HEK293 (cell line): ENCODE results near the gene SULT2A1.
A peak's percentile ranks its signal among the peaks of the same experiment; 100 is the strongest.

Experiments used
- CTCF ChIA-PET: fragments of 350-600 bp; formaldehyde crosslinking; extraction: SDS; loops from one replicate; lab custom pipeline; 2021; ENCODE audit warnings: antibody characterized with exemption; lab: Yijun Ruan, JAX
- POLR2A ChIA-PET: fragments of 300-600 bp; formaldehyde crosslinking; extraction: SDS; loops from one replicate; lab custom pipeline; 2020; ENCODE audit warnings: antibody characterized with exemption, inconsistent platforms; lab: Yijun Ruan, JAX
- H3K27ac ChIP-seq: fragments of 200-500 bp; sonication (Bioruptor generic); 2 replicates; pipeline ENCODE4 v1.5.1; 2014; ENCODE audit warnings: low read depth, low read length, control low read depth, inconsistent platforms; ENCODE audit errors: extremely low read depth
- H3K36me3 ChIP-seq, 2 experiments: fragments of 200-500 bp in 1 of 2; sonication (Bioruptor generic) in 1 of 2; 1 replicate in 1 of 2; 2 replicates in 1 of 2; pipeline ENCODE4 v1.5.1; 2014 to 2017; ENCODE audit warnings: inconsistent platforms in 2 of 2, low read length in 2 of 2; ENCODE audit not compliant: control insufficient read depth in 2 of 2, insufficient read depth in 1 of 2
- H3K4me1 ChIP-seq: fragments of 200-500 bp; sonication (Bioruptor generic); 2 replicates; pipeline ENCODE4 v1.5.1; 2014; ENCODE audit warnings: mild to moderate bottlenecking, low read length, inconsistent platforms; ENCODE audit not compliant: control insufficient read depth, insufficient read depth
- H3K4me3 ChIP-seq: 2 replicates; pipeline ENCODE4 v1.5.1; 2011; ENCODE audit warnings: low read depth, mild to moderate bottlenecking, control low read depth, low read length, moderate library complexity
- H3K9me3 ChIP-seq: fragments of 200-500 bp; sonication (Bioruptor generic); 2 replicates; pipeline ENCODE4 v1.5.1; 2014; ENCODE audit warnings: low read depth, low read length, inconsistent platforms; ENCODE audit not compliant: control insufficient read depth, insufficient read depth
- ATF2 ChIP-seq: fragments of 450-650 bp; formaldehyde crosslinking; IDR thresholded peaks from 2 replicates; pipeline ENCODE4 v1.5.1; 2016; ENCODE audit warnings: missing biosample characterization, missing genetic modification characterization, low read depth
- EGR2 ChIP-seq: fragments of 450-650 bp; formaldehyde crosslinking; IDR thresholded peaks from 2 replicates; pipeline ENCODE4 v1.5.1; 2016; ENCODE audit warnings: low read depth, missing biosample characterization, missing genetic modification characterization
- ELK4 ChIP-seq: IDR thresholded peaks from 2 replicates; pipeline ENCODE4 v1.6.1; 2011; ENCODE audit warnings: mild to moderate bottlenecking, low read depth, low read length, borderline replicate concordance
- FEZF1 ChIP-seq: fragments of 450-650 bp; formaldehyde crosslinking; IDR thresholded peaks from 2 replicates; pipeline ENCODE4 v1.5.1; 2016; ENCODE audit warnings: missing biosample characterization, missing genetic modification characterization
- GLIS2 ChIP-seq: fragments of 450-650 bp; formaldehyde crosslinking; IDR thresholded peaks from 2 replicates; pipeline ENCODE4 v1.5.1; 2016; ENCODE audit warnings: missing biosample characterization, missing genetic modification characterization
- HIC1 ChIP-seq: fragments of 450-650 bp; formaldehyde crosslinking; IDR thresholded peaks from 2 replicates; pipeline ENCODE4 v1.5.1; 2016; ENCODE audit warnings: missing biosample characterization, missing genetic modification characterization
- HOXD13 ChIP-seq: sonication (generic); formaldehyde crosslinking; IDR thresholded peaks from 2 replicates; pipeline ENCODE4 v1.8.0; 2022; ENCODE audit warnings: missing genetic modification reagents, borderline replicate concordance
- PBX3 ChIP-seq: sonication (generic); formaldehyde crosslinking; IDR thresholded peaks from 2 replicates; pipeline ENCODE4 v1.8.1; 2022; ENCODE audit warnings: mild to moderate bottlenecking, moderate library complexity, missing genetic modification reagents
- TRIM28 ChIP-seq: IDR thresholded peaks from 2 replicates; pipeline ENCODE4 v1.6.1; 2011; ENCODE audit warnings: low read length, control low read depth, borderline replicate concordance
- ZBTB20 ChIP-seq: fragments of 450-650 bp; formaldehyde crosslinking; IDR thresholded peaks from 2 replicates; pipeline ENCODE4 v1.5.1; 2016; ENCODE audit warnings: missing biosample characterization, missing genetic modification characterization
- ZBTB44 ChIP-seq: fragments of 450-650 bp; IDR thresholded peaks from 2 replicates; pipeline ENCODE4 v1.5.1; 2018; ENCODE audit warnings: missing biosample characterization, mild to moderate bottlenecking, missing genetic modification characterization
- ZBTB49 ChIP-seq: fragments of 450-650 bp; formaldehyde crosslinking; IDR thresholded peaks from 2 replicates; pipeline ENCODE4 v1.5.1; 2016; ENCODE audit warnings: missing biosample characterization, missing genetic modification characterization, low read depth
- ZNF24 ChIP-seq: fragments of 450-650 bp; formaldehyde crosslinking; IDR thresholded peaks from 2 replicates; pipeline ENCODE4 v1.5.1; 2016; ENCODE audit warnings: missing biosample characterization, missing genetic modification characterization
- ZNF292 ChIP-seq: fragments of 450-650 bp; formaldehyde crosslinking; IDR thresholded peaks from 2 replicates; pipeline ENCODE4 v1.5.1; 2016; ENCODE audit warnings: low read depth, missing biosample characterization, missing genetic modification characterization, borderline replicate concordance
- ZNF350 ChIP-seq: fragments of 450-650 bp; formaldehyde crosslinking; IDR thresholded peaks from 2 replicates; pipeline ENCODE4 v1.5.0; 2017; ENCODE audit warnings: missing biosample characterization, mild to moderate bottlenecking, missing genetic modification characterization
- ZNF366 ChIP-seq: fragments of 450-650 bp; formaldehyde crosslinking; conservative IDR thresholded peaks from 2 replicates; pipeline ENCODE4 v1.5.1; 2016; ENCODE audit warnings: missing biosample characterization, missing genetic modification characterization
- ZSCAN4 ChIP-seq: fragments of 450-650 bp; formaldehyde crosslinking; IDR thresholded peaks from 2 replicates; pipeline ENCODE4 v1.5.1; 2017; ENCODE audit warnings: missing biosample characterization, missing genetic modification characterization

Gene SULT2A1

GRCh38 chr19:47891622-47891922, 5.5 kb upstream of the SULT2A1 start:
- H3K36me3 ChIP-seq: no peaks in the 10 kb centered on the region
- ChIA-PET POLR2A (interaction anchor here (0.6 kb wide), 1 partner anchor 348 kb away, joined by 5 read pairs; no protein-coding TSS in a partner anchor), CTCF (interaction anchor here (0.9 to 2.4 kb wide), 3 partner anchors 22 to 543 kb away, joined by 4 to 10 read pairs (median 7); partner anchors contain the start of gene DHX34)

GRCh38 chr19:47890865-47891621, 4.9 kb upstream of the SULT2A1 start:
- H3K9me3 ChIP-seq: no peaks in the 10 kb centered on the region
- peaks cover 8% of the 10 kb centered on the region for H3K4me1 ChIP-seq
- no peaks in the 10 kb centered on the region for H3K36me3 ChIP-seq
- peak overlapping the region; percentile 1; the same call in 1 of the 2 replicates for H3K27ac ChIP-seq
- ChIA-PET CTCF (interaction anchor here (1.6 to 2.4 kb wide), 2 partner anchors 22 to 27 kb away, joined by 4 to 10 read pairs; no protein-coding TSS in a partner anchor), POLR2A (no interaction called here)
- no peak overlapping the region for H3K4me3 ChIP-seq
- TF ChIP-seq FEZF1 (tag by site-specific recombination) (no peak), ZBTB44 (no peak), ELK4 (no peak), PBX3 (CRISPR knock-in tag) (no peak), GLIS2 (tag by site-specific recombination) (no peak), ZBTB20 (tag by site-specific recombination) (no peak), ZNF24 (tag by site-specific recombination) (0 out of 2 replicates have a peak, but pooled peaks have one; percentile 46)

More at GRCh38 chr19:47891622-47891922, 5.5 kb upstream of the SULT2A1 start:
- TF ChIP-seq ZBTB49 (tag by site-specific recombination) (no peak), ATF2 (tag by site-specific recombination) (no peak), TRIM28 (no peak), ZNF24 (tag by site-specific recombination) (no peak), ZSCAN4 (no peak), ZNF366 (tag by site-specific recombination) (no peak), ZNF292 (tag by site-specific recombination) (no peak), HOXD13 (CRISPR knock-in tag) (no peak), ZNF350 (tag by site-specific recombination) (no peak), EGR2 (tag by site-specific recombination) (no peak), HIC1 (tag by site-specific recombination) (no peak)
- Histone ChIP-seq H3K4me3 (no peak overlapping the region), H3K27ac (peak overlapping the region; percentile 1; the same call in 1 of the 2 replicates), H3K9me3 (no peaks in the 10 kb centered on the region), H3K4me1 (peaks cover 3% of the 10 kb centered on the region)
